GM21528 (cell line): ENCODE data around the gene SETD2.
"Not testable (repeated sequence)": the region's sequence is repeated elsewhere in the genome, so short reads cannot be mapped to it uniquely, and the experiment has no call there.

ENCODE experiments used
- ATAC-seq: cut with Tn5 transposase; IDR thresholded peaks from one replicate; pipeline ENCODE4 v1.9.1; 2021; ENCODE audit warnings: mild to moderate bottlenecking, moderate library complexity; ENCODE audit not compliant: unreplicated experiment, low FRiP score

Gene SETD2

DNA sequence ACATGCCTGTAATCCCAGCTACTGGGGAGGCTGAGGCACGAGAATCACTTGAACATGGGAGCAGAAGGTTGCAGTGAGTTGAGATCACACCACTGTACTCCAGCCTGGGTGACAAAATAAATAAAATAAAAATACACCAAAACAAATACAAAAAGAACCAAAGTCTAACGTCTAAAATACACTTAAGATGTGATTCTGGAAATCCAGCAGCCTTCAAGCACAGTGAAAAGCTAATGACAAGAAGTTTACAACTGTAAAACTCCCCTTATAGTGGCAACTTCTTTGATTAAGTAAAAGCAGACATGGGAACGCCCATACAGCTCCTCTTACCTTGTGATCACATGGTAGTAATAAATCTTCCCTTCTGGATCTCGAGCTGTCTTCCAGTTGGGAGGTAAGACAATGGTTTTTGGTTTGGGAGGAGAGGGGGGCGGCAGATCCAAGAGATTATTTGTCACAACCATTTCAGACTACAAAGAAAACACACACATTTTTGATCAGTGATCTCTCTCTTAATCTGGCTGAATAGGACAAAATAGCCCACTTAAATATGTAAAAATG, 121.6 kb downstream of the SETD2 start:
- no peak for ATAC-seq

DNA sequence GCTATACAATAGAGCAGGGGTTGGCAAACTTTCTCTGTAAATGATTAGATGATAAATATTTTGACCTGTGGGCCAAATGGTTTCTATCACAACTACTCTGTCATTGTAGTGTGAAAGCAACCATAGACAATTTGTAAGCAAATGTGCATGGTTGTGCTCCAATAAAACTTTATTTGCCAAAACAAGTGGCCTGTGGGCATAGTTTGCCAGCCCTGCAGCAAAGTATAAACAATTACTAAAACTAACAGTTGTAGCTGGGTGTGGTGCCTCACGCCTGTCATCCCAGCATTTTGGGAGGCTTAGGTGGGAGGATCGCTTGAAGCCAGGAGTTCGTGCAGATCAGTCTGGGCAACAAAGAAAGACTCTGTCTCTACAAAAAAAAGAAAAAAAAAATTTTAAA, 122.8 kb downstream of the SETD2 start:
- ATAC-seq: no peak

DNA sequence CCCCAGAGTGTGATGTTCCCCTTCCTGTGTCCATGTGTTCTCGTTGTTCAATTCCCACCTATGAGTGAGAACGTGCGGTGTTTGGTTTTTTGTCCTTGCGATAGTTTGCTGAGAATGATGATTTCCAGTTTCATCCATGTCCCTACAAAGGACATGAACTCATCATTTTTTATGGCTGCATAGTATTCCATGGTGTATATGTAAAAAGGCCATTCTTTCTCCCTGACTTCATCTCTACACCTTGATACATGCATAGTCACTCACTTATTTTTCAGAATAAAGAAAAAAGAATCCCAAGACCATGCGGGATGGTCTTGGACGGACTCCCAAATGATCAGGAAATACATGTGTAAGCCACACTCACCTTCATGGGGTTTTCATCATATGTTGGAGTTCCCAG, 126.6 kb downstream of the SETD2 start:
- not testable (repeated sequence) for ATAC-seq

DNA sequence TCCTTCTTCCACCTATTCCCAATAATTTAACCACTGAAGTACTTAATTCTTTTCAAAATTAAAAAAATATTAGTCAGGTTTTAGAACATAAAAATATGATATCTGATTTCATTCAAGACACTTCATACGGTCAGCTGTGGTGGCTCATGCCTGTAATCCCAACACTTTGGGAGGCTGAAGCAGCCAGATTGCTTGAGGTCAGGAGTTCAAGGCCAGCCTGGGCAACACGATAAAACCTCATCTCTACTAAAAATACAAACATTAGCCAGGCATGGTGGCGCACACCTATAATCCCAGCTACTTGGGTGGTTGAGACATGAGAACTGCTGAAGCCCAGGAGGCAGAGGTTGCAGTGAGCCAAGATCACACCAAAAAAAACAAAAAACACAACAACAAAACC, 127.8 kb downstream of the SETD2 start:
- no peak for ATAC-seq

DNA sequence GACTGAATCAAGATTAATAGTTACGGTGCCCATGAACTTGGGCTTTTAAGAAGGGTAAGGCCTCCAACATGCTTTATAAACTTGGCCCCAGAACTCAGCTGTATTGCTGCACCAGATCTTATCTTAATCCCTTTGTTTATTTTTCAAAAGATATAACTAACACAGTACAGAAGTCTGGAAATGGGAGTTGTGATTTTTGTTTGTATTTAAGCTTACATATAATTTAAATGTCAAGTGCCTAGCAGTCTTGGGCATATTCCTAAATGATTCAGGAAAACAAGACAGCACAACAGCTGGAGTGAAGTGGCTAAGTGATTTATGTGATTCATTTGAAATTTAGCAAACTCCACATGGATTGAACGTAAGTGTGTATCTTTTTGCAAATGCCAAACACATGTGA, 128.3 kb downstream of the SETD2 start:
- ATAC-seq: no peak

DNA sequence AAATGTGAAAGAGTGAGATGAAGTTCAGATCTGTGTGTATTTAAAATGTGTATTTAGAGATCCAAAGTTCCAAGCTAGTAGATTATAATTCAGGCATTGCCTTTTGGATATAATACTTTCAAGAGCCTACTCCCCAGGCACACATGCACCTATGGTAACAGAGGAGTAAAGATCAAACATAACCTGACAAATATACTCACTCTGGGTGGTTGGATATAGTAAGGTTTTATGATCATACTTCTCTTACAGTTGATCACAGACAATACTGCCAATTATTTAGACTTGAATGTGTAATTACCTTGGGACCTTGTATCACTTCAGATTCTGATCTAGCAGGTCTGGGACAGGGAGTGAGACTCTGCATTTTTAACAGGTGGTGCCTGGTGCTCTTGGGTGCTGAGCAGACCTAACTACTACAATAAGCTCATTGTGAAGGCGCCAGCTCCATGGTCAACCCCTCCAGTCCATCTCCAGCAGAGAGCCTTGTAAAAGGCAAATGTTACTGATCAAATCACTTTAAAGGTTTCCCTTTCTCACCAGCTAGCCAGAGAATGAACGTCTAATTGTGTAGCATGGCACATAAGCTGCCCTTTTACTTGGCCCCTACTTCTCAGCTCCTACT, 128.9 kb downstream of the SETD2 start:
- no peak for ATAC-seq

DNA sequence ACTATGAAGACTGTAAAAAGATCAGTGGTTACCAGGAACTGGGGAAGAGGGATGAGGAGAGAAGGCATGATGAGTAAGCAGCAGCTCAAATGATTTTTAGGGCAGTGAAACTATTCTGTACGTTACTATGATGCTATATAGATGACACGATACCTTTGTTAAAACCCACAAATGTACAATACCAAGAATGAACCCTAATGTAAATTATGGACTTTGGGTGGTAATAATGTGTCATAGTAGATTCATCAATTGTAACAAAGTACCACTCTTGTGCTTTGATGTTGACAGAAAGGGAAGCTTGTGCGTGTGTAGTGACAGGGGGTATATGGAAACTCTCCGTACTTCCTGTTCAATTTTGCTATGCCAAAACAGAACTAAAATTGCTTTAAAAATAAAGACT, 132.9 kb downstream of the SETD2 start:
- not testable (repeated sequence) for ATAC-seq

DNA sequence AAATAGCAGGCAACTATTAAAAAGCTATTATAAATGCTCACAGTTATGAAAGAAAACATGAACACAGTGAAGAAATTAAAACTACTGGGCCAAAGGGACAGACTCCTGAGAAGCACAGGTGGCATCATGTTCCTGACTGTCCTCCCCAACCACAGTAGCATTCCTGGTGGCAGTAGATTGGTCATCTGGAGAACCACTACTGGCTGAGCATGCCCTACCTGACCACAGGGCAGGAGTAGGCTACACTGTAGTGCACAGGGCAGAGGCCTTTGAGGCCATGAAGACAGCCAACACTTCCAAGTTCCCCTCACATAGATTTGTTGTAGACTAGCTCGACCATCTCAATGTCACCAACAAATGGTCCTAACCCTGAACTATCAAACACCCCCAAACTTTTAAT, 135.2 kb downstream of the SETD2 start:
- no peak for ATAC-seq

DNA sequence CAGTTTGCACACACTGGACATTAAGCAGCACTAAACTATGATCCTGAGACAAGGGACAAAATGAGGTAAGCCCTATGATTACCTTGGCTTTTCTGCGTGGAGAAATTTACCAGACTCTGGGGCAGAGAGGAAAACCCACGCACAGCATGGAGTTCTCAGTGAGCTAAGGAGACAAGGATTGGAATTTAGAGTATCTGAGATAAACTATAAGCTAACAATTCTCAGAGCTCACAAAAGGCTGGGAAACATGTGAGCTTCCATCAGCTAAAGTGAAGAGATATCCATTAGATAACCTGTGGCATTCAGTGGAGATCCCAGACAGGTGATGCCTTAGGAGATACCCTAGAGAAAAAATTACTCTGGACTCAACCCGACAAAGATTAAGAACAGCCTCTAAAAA, 135.8 kb downstream of the SETD2 start:
- ATAC-seq: no peak

DNA sequence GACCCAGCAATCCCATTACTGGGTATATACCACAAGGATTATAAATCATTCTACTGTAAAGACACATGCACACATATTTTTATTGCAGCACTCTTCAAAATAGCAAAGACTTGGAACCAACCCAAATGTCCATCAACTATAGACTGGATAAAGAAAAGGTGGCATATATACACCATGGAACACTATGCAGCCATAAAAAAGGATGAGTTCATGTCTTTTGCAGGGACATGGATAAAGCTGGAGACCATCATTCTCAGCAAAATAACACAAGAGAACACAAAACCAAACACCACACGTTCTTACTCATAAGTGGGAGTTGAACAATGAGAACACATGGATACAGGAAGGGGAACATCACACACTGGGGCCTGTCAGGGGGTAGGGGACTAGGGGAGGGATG, 137.5 kb downstream of the SETD2 start:
- not testable (repeated sequence) for ATAC-seq

DNA sequence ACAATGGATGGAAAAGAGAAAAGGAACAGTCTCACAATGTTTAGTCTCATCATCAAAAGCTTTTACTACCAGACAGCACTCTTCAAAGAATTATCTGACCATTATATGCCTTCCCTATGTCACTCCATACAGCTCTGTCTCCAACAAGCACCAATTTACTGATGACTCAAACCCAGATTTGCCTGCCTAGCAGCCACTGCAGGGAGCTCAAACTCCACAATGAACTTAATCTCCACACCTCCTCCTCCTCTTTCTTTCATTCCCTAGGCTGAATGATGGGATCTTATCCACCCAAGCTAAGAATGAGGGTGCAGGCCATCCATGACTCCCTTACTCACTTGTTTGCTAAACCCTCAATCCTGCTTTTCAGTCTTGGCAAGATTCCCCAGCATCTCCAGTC, 139.0 kb downstream of the SETD2 start:
- no peak for ATAC-seq

DNA sequence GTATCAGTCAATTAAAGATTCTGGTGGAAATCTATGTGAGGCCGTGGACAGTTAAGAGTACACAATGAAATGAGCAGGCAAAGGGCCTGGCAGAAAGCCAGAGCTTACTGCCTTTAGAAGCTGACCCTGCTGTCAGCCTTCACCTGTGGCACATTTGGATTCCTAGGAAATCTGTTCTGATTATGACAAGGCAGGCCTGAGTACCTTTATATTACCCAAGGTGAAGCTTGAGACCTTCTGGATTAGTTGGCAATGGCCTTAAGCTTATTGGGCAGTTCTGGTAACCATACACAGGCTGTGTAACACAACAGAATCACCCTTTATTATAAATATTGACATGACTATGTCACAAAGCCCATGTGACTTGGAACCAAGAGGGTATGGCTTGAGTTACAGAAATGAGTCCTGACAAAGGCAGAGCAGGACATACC, 141.3 kb downstream of the SETD2 start:
- ATAC-seq: no peak

DNA sequence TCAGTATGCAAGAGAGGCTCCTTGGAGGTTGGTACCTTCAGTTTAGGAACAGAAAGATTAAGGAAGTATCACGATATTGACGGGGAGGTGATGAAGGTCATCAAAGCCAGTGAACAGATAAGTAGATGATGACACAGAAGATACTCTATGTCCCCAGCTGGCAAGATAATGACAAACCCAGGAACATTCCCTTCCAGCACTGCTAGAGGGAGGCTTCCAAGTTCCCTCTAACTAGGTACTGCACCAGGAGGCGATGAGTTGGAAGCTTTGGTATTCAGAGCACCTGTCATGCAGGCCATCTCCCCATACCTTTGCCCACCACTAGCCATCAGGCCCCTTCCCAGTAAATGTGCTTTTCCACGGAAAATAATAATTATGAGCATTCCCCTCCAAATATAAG, 143.6 kb downstream of the SETD2 start:
- ATAC-seq: no peak

DNA sequence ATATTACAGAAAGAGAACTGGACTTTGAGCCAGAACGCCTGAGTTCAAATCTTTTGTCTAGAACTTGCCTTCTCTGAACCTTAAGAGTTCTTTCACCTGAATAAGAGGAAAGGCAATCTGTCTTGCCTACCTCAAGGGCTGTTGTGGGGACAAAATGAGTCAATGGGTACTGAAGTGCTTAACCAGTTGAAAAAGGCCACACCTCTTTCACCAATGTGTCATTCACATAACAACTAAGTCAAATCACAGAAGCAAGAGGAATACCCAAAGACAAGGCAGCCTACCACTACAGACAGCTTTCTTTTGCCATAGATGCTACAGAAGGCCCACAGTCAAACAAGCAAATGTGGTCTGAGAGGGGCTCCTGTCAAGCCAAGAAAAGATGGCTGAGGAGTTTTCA, 144.7 kb downstream of the SETD2 start:
- ATAC-seq: no peak

DNA sequence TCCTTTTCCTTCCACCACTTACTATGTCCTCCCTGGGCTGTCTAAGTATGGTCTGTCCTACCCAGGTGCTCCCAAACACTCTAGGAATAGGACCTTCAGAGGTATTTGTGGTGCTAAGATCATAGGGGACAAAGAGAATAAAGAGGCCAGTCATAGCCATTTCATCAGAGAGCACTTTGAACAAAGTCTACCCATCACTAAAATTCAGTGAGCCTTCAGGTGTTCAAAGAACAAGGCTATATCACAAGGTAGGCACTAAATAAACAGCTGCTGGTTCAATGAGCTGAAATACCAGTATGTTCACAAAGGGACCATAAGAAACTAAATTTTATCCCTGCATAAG, 145.7 kb downstream of the SETD2 start:
- no peak for ATAC-seq

DNA sequence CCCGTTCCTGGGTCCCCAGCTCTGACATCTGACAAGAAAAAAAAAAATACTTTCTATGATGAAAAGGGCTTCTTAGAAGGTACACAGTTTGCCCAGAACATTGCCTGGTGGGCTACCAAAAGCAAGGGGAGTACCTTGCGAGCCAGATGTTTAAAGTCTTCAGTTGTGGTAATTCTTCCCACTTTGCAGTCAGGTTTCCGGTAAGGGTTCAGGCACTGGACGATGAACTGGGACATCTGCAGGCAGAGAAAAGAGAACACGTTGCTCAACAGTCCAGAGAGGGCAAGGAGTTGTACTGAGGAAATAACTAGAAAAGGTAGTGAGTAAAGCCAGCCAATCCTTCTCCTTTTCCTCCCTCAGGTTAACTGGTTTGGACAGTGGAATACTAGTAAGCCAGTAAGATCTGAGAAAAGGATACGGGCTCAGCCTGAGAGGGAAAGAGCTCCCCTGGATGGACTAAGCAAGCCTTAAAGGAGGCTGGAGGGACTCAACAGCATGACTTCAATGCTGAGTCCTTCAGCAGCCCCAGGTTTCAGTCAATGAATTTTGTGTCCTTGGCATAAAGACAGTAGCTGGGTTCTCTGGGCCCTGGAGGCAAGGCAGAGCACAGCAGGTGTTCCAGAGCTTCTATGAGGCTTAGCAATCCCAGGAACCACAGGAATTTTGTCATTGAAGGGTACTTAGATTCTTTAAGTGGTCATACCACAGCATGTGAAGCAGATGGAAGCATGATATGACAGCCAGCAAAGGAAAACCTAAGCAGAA, 146.2 kb downstream of the SETD2 start:
- ATAC-seq: no peak

DNA sequence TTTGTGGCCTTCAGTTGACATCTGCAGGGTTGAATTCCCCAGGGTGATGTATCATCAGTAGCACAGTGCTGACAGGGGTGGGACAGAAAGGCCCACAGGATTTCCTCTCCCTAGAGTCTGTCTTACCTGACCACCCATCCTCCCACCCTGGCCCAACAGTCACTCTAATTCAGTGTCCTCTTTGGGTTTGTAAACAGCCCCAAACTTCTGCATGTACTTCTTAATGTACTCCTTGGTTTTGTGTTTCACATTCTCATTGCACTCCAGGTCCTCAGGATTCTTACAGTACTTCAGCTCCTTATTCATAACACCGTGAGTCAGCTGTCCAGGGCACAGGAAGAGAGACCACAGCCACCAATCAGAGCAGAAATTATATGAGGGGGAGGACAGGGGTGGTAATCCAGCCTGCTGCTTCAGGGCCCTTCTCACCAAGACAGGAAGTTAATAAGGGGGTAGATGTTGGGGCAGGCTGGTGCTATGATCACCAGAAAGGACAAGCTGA, 146.9 kb downstream of the SETD2 start:
- ATAC-seq: no peak

DNA sequence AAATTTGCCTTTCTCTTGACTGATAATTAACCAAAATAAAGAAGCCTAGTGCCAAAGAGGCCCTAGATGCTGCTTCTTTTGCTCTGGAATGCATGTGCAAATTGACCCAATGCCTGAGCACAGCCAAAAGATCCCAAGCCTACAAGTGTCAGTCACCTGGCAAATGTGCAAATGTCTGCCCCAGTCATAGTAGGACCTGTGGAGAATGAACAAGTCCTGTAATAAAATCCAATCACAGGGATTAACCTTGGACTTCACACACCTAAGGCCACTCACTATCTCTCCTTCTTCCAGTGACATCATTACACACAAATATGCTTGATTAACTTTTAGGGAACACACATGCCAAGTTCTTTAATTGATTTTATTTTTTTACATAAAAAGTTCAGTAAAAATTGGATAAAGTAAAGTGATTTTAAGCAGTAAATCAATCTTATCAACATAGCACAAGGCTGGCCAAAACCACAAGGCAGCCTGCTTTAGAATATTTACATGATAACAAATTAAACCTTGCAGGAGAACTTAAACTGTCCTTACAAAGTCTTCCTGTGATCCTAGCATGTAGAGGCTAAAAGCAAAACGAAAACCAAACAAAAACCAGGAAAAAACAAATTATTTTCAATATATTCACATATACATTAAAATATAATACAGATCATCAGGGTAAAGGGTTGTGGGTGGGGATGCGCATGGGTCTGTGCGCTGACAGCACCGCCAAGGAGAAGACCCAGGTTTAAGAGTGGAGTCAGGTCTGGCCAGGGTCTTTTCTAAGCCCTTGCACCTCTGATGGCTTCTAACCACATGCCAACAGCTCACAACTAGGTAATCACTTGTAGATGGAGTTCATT, 147.6 kb downstream of the SETD2 start:
- ATAC-seq: no peak

DNA sequence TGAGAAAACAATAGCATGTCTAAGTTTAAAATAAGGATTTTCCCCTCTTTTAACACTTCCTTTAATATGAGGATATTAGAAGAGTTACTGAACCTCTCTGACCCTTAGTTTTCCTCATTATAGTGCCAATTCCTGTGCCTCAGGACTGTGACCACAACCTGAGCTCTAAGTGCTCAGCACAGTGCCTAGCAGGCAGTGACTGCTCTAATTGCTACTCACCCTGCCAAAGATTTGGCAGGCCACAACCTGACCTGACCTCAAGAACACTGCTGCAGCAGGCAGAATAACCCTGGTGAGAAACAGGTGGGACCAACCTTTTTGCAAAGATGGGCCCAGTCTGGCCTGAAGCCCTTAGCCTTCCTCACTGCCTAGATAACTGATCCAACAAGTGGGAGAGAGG, 148.8 kb downstream of the SETD2 start:
- no peak for ATAC-seq

DNA sequence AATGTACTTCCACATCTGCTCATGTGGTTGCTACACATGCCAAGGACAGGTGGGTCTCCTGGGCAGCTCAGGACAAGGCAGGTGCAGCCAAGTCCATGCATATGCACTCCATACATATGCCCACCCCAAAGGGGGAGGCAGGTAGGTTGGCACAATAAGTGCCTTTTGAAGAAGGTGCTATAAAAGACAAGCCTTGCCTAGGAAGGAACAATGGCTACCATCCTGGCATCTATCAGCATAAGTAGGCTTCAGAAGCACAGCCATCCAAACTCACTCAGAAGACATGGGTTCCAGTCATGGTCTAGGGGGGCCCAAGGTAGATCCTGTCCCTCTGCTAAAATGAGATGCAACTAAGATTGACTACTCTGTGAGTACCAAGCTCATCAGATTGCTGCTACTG, 149.9 kb downstream of the SETD2 start:
- ATAC-seq: no peak

DNA sequence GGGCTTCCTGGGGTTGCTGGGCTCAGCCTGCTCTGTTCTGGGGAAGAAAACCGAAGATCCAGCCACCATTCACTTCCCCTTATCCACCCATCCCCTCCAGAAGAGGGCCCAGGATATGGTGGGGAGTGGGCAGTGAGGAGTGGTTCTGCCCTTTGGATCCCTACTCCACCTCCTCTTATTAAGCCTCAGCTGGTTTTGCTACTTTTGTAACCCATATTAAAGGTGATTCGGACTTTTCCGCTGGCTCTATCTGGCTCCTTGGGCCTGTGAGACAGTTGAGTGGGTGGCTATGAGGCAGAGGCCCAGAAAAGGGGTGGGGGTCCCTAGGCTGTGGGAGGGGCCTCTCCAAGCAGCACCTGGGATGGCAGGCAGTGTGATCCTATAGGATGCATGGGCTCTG, 150.7 kb downstream of the SETD2 start:
- no peak for ATAC-seq
